WTC11 (cell line): Measurements from ENCODE around the gene WWOX. TPM values are rescaled to one million over a fixed set of nuclear protein-coding genes. Genes with fewer than 3 reads are reported as not detected.

Experiments used
- ATAC-seq: fragments of 200-7000 bp; cut with Tn5 transposase; 2 replicates; pipeline ENCODE4 v1.10.0; 2021; ENCODE audit warnings: mild to moderate bottlenecking, moderate library complexity
- CTCF ChIA-PET: fragments of 300-600 bp; sonication (Branson Sonifier 250); formaldehyde crosslinking; loops from one replicate; lab custom pipeline; 2021; ENCODE audit warnings: antibody characterized with exemption; lab: Charles Lee
- POLR2A ChIA-PET: fragments of 350-600 bp; sonication (Branson Sonifier 250); formaldehyde crosslinking; loops from one replicate; lab custom pipeline; 2021; ENCODE audit warnings: antibody characterized with exemption; lab: Charles Lee
- DNase-seq: peaks from one replicate; pipeline ENCODE4 v3.0.0; 2021; ENCODE audit warnings: low spot score
- H3K27ac Mint-ChIP-seq: 2 replicates; pipeline ENCODE4 v1.8.0; 2021; ENCODE audit warnings: mixed read lengths
- H3K27me3 Mint-ChIP-seq: 2 replicates; pipeline ENCODE4 v1.8.0; 2021; ENCODE audit warnings: low read depth, mild to moderate bottlenecking, moderate library complexity, mixed read lengths
- H3K36me3 Mint-ChIP-seq: 2 replicates; pipeline ENCODE4 v1.8.0; 2021; ENCODE audit warnings: mixed read lengths
- H3K4me1 Mint-ChIP-seq: 2 replicates; pipeline ENCODE4 v1.8.0; 2022; ENCODE audit warnings: mixed read lengths
- H3K4me3 Mint-ChIP-seq: 2 replicates; pipeline ENCODE4 v1.8.0; 2021; ENCODE audit warnings: mild to moderate bottlenecking, moderate library complexity, mixed read lengths
- H3K9me3 Mint-ChIP-seq: 2 replicates; pipeline ENCODE4 v1.8.0; 2021; ENCODE audit warnings: mixed read lengths
- ATF3 ChIP-seq: sonication (generic); formaldehyde crosslinking; conservative IDR thresholded peaks from 2 replicates; pipeline ENCODE4 v1.8.1; 2022; ENCODE audit warnings: mild to moderate bottlenecking, missing genetic modification reagents
- E2F5 ChIP-seq: sonication (generic); formaldehyde crosslinking; IDR thresholded peaks from 2 replicates; pipeline ENCODE4 v1.8.1; 2022; ENCODE audit warnings: mild to moderate bottlenecking, moderate library complexity, missing genetic modification reagents
- ELF4 ChIP-seq: sonication (generic); formaldehyde crosslinking; IDR thresholded peaks from 2 replicates; pipeline ENCODE4 v1.8.1; 2022; ENCODE audit warnings: low read depth, mild to moderate bottlenecking, moderate library complexity, missing genetic modification reagents
- JUN ChIP-seq: sonication (generic); formaldehyde crosslinking; IDR thresholded peaks from 2 replicates; pipeline ENCODE4 v1.8.0; 2023; ENCODE audit warnings: mild to moderate bottlenecking, missing genetic modification reagents
- MAX ChIP-seq: sonication (generic); formaldehyde crosslinking; IDR thresholded peaks from 2 replicates; pipeline ENCODE4 v1.8.0; 2022; ENCODE audit warnings: mild to moderate bottlenecking, missing genetic modification reagents
- NFATC4 ChIP-seq: fragments of 250-450 bp; sonication (Bioruptor Pico); IDR thresholded peaks from 2 replicates; pipeline ENCODE4 v1.9.0; 2021; ENCODE audit warnings: mild to moderate bottlenecking
- NR3C1 ChIP-seq: sonication (generic); formaldehyde crosslinking; conservative IDR thresholded peaks from 2 replicates; pipeline ENCODE4 v1.8.1; 2023; ENCODE audit warnings: low read depth, mild to moderate bottlenecking, missing genetic modification reagents
- PREB ChIP-seq: sonication (generic); formaldehyde crosslinking; IDR thresholded peaks from 2 replicates; pipeline ENCODE4 v1.8.1; 2022; ENCODE audit warnings: mild to moderate bottlenecking, missing genetic modification reagents, moderate library complexity, borderline replicate concordance
- PRRX2 ChIP-seq: fragments of 250-450 bp; sonication (Bioruptor Pico); IDR thresholded peaks from 2 replicates; pipeline ENCODE4 v1.8.0; 2021; ENCODE audit warnings: mild to moderate bottlenecking
- SMAD3 ChIP-seq: sonication (generic); formaldehyde crosslinking; IDR thresholded peaks from 2 replicates; pipeline ENCODE4 v1.8.0; 2022; ENCODE audit warnings: missing genetic modification reagents, mild to moderate bottlenecking, borderline replicate concordance
- SOX15 ChIP-seq: fragments of 250-450 bp; sonication (Bioruptor Pico); IDR thresholded peaks from 2 replicates; pipeline ENCODE4 v1.9.0; 2021; ENCODE audit warnings: mild to moderate bottlenecking
- SP1 ChIP-seq: sonication (generic); formaldehyde crosslinking; conservative IDR thresholded peaks from 2 replicates; pipeline ENCODE4 v1.8.1; 2022; ENCODE audit warnings: missing genetic modification reagents
- TCF7 ChIP-seq: sonication (generic); formaldehyde crosslinking; IDR thresholded peaks from 2 replicates; pipeline ENCODE4 v1.8.0; 2022; ENCODE audit warnings: mild to moderate bottlenecking, low read depth, missing genetic modification reagents, moderate library complexity
- ZNF121 ChIP-seq: sonication (generic); formaldehyde crosslinking; IDR thresholded peaks from 2 replicates; pipeline ENCODE4 v1.8.0; 2023; ENCODE audit warnings: missing genetic modification reagents
- ZNF281 ChIP-seq: sonication (generic); formaldehyde crosslinking; IDR thresholded peaks from 2 replicates; pipeline ENCODE4 v1.8.0; 2023; ENCODE audit warnings: mild to moderate bottlenecking, missing genetic modification reagents
- ZNF317 ChIP-seq: sonication (generic); formaldehyde crosslinking; IDR thresholded peaks from 2 replicates; pipeline ENCODE4 v1.8.1; 2023; ENCODE audit warnings: low read depth, mild to moderate bottlenecking, moderate library complexity, missing genetic modification reagents, borderline replicate concordance
- total RNA-seq: library from RNA; stranded (reverse); gene quantifications from 3 replicates; pipeline ENCODE4 v1.2.3, GENCODE V29; 2021
- TF ChIP-seq, protein P1 (sequence below): sonication (generic); formaldehyde crosslinking; conservative IDR thresholded peaks from 2 replicates; pipeline ENCODE4 v1.8.1; 2023; ENCODE audit warnings: mild to moderate bottlenecking, low read depth, missing genetic modification reagents, moderate library complexity
- TF ChIP-seq, protein P2 (sequence below): sonication (generic); formaldehyde crosslinking; IDR thresholded peaks from 2 replicates; pipeline ENCODE4 v1.8.0; 2022; ENCODE audit warnings: mild to moderate bottlenecking, missing genetic modification reagents
- TF ChIP-seq, protein P3 (sequence below): fragments of 200-600 bp; IDR thresholded peaks from 2 replicates; pipeline ENCODE4 v1.8.0; 2022; ENCODE audit warnings: antibody characterized with exemption

WWOX gene
- total RNA-seq, 1 experiment from 2014 or later, result 15.7 TPM

DNA sequence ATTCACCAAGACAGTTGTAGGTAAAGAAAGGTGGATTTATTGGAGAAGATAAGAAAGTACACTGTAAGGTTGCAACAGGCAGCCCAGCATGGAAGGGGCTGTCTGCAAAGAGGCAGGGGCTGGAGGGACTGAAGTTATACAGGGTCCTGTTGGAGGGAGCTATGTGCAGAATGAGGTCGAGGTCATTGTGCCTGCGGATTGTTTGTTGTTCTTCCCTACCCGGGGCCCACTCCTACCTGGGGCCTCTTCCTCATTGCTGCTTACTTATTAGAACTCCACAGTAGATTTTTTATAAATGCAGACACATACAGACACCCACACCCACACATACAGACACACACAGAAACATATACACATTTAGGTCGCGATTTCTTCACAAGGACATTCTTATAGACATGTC lies 1034.8 kb downstream of the WWOX start:
- DNase-seq, result no peak
- Mint-ChIP-seq H3K9me3 (peaks cover 21% of the 10 kb centered on the region), H3K4me3 (no peak overlapping the region), H3K27ac (no peak overlapping the region), H3K4me1 (peaks cover 11% of the 10 kb centered on the region), H3K36me3 (peaks cover 16% of the 10 kb centered on the region), H3K27me3 (peaks cover 4% of the 10 kb centered on the region; the same call in 1 of the 2 replicates)
- TF ChIP-seq ZNF317 (CRISPR knock-in tag), result no peak
- TF ChIP-seq, protein P1, sequence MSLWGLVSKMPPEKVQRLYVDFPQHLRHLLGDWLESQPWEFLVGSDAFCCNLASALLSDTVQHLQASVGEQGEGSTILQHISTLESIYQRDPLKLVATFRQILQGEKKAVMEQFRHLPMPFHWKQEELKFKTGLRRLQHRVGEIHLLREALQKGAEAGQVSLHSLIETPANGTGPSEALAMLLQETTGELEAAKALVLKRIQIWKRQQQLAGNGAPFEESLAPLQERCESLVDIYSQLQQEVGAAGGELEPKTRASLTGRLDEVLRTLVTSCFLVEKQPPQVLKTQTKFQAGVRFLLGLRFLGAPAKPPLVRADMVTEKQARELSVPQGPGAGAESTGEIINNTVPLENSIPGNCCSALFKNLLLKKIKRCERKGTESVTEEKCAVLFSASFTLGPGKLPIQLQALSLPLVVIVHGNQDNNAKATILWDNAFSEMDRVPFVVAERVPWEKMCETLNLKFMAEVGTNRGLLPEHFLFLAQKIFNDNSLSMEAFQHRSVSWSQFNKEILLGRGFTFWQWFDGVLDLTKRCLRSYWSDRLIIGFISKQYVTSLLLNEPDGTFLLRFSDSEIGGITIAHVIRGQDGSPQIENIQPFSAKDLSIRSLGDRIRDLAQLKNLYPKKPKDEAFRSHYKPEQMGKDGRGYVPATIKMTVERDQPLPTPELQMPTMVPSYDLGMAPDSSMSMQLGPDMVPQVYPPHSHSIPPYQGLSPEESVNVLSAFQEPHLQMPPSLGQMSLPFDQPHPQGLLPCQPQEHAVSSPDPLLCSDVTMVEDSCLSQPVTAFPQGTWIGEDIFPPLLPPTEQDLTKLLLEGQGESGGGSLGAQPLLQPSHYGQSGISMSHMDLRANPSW (CRISPR knock-in tag), result no peak
- no peak for TF ChIP-seq E2F5
- no peak for TF ChIP-seq SP1 (CRISPR knock-in tag)
- no peak for TF ChIP-seq JUN (CRISPR knock-in tag)
- no peak for TF ChIP-seq PREB
- no peak for TF ChIP-seq SOX15
- ChIA-PET POLR2A (no interaction called here), CTCF (interaction anchor here (1.4 kb wide), 1 partner anchor 364 kb away, joined by 5 read pairs; no protein-coding TSS in a partner anchor)
- ATAC-seq, result no peak; the same call in 1 of the 2 replicates

GRCh38 chr16:79136955-79137354 lies 1037.5 kb downstream of the WWOX start:
- peaks cover 3% of the 10 kb centered on the region; the same call in 1 of the 2 replicates for H3K36me3 Mint-ChIP-seq
- H3K4me3 Mint-ChIP-seq, result no peak overlapping the region
- ChIA-PET CTCF (no interaction called here), POLR2A (no interaction called here)
- no peaks in the 10 kb centered on the region for H3K27me3 Mint-ChIP-seq
- ATAC-seq (no peak), DNase-seq (no peak)
- TF ChIP-seq ATF3, result no peak
- TF ChIP-seq, protein P2, sequence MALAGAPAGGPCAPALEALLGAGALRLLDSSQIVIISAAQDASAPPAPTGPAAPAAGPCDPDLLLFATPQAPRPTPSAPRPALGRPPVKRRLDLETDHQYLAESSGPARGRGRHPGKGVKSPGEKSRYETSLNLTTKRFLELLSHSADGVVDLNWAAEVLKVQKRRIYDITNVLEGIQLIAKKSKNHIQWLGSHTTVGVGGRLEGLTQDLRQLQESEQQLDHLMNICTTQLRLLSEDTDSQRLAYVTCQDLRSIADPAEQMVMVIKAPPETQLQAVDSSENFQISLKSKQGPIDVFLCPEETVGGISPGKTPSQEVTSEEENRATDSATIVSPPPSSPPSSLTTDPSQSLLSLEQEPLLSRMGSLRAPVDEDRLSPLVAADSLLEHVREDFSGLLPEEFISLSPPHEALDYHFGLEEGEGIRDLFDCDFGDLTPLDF (CRISPR knock-in tag), result no peak
- no peak for TF ChIP-seq ZNF121 (CRISPR knock-in tag)
- TF ChIP-seq NFATC4 (CRISPR knock-in tag), result no peak
- H3K9me3 Mint-ChIP-seq, result peaks cover 6% of the 10 kb centered on the region
- peaks cover 15% of the 10 kb centered on the region for H3K4me1 Mint-ChIP-seq
- no peak overlapping the region for H3K27ac Mint-ChIP-seq

- ATAC-seq, result no peak
- POLR2A ChIA-PET, result no interaction called here
- no peaks in the 10 kb centered on the region for H3K27me3 Mint-ChIP-seq
- peaks cover 15% of the 10 kb centered on the region for H3K4me1 Mint-ChIP-seq
- H3K36me3 Mint-ChIP-seq, result no peaks in the 10 kb centered on the region
- H3K4me3 Mint-ChIP-seq, result no peak overlapping the region
- CTCF ChIA-PET, result no interaction called here
- peaks cover 1% of the 10 kb centered on the region for H3K9me3 Mint-ChIP-seq
- TF ChIP-seq PRRX2 (no peak), ZNF281 (CRISPR knock-in tag) (no peak), NR3C1 (CRISPR knock-in tag) (no peak), TCF7 (CRISPR knock-in tag) (no peak), MAX (no peak), ELF4 (CRISPR knock-in tag) (no peak), SMAD3 (no peak)
- TF ChIP-seq, protein P3, sequence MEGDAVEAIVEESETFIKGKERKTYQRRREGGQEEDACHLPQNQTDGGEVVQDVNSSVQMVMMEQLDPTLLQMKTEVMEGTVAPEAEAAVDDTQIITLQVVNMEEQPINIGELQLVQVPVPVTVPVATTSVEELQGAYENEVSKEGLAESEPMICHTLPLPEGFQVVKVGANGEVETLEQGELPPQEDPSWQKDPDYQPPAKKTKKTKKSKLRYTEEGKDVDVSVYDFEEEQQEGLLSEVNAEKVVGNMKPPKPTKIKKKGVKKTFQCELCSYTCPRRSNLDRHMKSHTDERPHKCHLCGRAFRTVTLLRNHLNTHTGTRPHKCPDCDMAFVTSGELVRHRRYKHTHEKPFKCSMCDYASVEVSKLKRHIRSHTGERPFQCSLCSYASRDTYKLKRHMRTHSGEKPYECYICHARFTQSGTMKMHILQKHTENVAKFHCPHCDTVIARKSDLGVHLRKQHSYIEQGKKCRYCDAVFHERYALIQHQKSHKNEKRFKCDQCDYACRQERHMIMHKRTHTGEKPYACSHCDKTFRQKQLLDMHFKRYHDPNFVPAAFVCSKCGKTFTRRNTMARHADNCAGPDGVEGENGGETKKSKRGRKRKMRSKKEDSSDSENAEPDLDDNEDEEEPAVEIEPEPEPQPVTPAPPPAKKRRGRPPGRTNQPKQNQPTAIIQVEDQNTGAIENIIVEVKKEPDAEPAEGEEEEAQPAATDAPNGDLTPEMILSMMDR, result no peak
- TF ChIP-seq, all 79 proteins: peak for 0
- H3K27ac Mint-ChIP-seq, result no peak overlapping the region
- DNase-seq, result no peak
Measured at GRCh38 chr16:79137426-79137939, 1038.0 kb downstream of the WWOX start.
